Iris pigment epithelial cell (primary cell): ENCODE results near the gene EPN2.
"Not testable (repeated sequence)": the region's sequence is repeated elsewhere in the genome, so short reads cannot be mapped to it uniquely, and the experiment has no call there.

Experiments used
- DNase-seq: peaks from one replicate; pipeline ENCODE4 v3.0.0-alpha.2; 2011; ENCODE audit warnings: low read depth

Gene EPN2

GRCh38 chr17:19268611-19269010 lies 31.4 kb downstream of the EPN2 start:
- no peak for DNase-seq

- no peak for DNase-seq
Measured at GRCh38 chr17:19269106-19269505, 31.9 kb downstream of the EPN2 start.

- DNase-seq: no peak
Measured at GRCh38 chr17:19269641-19270040, 32.5 kb downstream of the EPN2 start.

- DNase-seq: no peak
Measured at GRCh38 chr17:19270347-19270703, 33.2 kb downstream of the EPN2 start.

- no peak for DNase-seq
Measured at GRCh38 chr17:19270704-19271611, 33.8 kb downstream of the EPN2 start.

GRCh38 chr17:19271780-19272357 lies 34.7 kb downstream of the EPN2 start:
- DNase-seq: no peak

- no peak for DNase-seq
Measured at GRCh38 chr17:19273731-19274130, 36.6 kb downstream of the EPN2 start.

- no peak for DNase-seq
Measured at GRCh38 chr17:19274893-19275292, 37.7 kb downstream of the EPN2 start.

- peak; percentile 56 for DNase-seq
Measured at GRCh38 chr17:19275457-19276127, 38.4 kb downstream of the EPN2 start.

- not testable (repeated sequence) for DNase-seq
Measured at GRCh38 chr17:19278284-19278683, 41.1 kb downstream of the EPN2 start.

- no peak for DNase-seq
Measured at GRCh38 chr17:19278729-19279128, 41.6 kb downstream of the EPN2 start.

- no peak for DNase-seq
Measured at GRCh38 chr17:19281161-19281560, 44.0 kb downstream of the EPN2 start.

GRCh38 chr17:19284005-19284959 lies 47.1 kb downstream of the EPN2 start:
- DNase-seq: no peak

GRCh38 chr17:19285213-19285900 lies 48.2 kb downstream of the EPN2 start:
- DNase-seq: no peak

GRCh38 chr17:19286751-19287341 lies 49.7 kb downstream of the EPN2 start:
- no peak for DNase-seq

- DNase-seq: no peak
Measured at GRCh38 chr17:19287651-19288050, 50.5 kb downstream of the EPN2 start.

- no peak for DNase-seq
Measured at GRCh38 chr17:19288453-19288852, 51.3 kb downstream of the EPN2 start.

GRCh38 chr17:19290066-19290705 lies 53.0 kb downstream of the EPN2 start:
- no peak for DNase-seq

GRCh38 chr17:19291646-19292376 lies 54.6 kb downstream of the EPN2 start:
- DNase-seq: no peak

GRCh38 chr17:19292377-19292711 lies 55.2 kb downstream of the EPN2 start:
- DNase-seq: no peak
